Calu3 (cell line): ENCODE measurements around the gene CDK9. TPM values are rescaled to one million over a fixed set of nuclear protein-coding genes. Genes with fewer than 3 reads are reported as not detected.
A peak's percentile ranks its signal among the peaks of the same experiment; 100 is the strongest.

Source experiments
- BruUV-seq: library from RNA; stranded (reverse); fragments of 400-500 nt; replicated peaks from 2 replicates; lab custom pipeline; 2021; lab: Mats Ljungman, UMichigan
- CTCF ChIA-PET: fragments of 300-600 bp; sonication (Branson Sonifier 250); formaldehyde crosslinking; loops from one replicate; lab custom pipeline; 2022; ENCODE audit warnings: antibody characterized with exemption; lab: Charles Lee
- DNase-seq: peaks from one replicate; pipeline ENCODE4 v3.0.0; 2022
- H3K27ac Mint-ChIP-seq: one replicate; pipeline ENCODE4 v1.8.0; 2022; ENCODE audit warnings: mixed read lengths; ENCODE audit not compliant: unreplicated experiment
- H3K27me3 Mint-ChIP-seq: one replicate; pipeline ENCODE4 v1.8.0; 2022; ENCODE audit warnings: mixed read lengths; ENCODE audit not compliant: unreplicated experiment
- H3K36me3 Mint-ChIP-seq: one replicate; pipeline ENCODE4 v1.8.0; 2022; ENCODE audit warnings: mild to moderate bottlenecking, moderate library complexity, mixed read lengths; ENCODE audit not compliant: insufficient read depth, unreplicated experiment
- H3K4me1 Mint-ChIP-seq: one replicate; pipeline ENCODE4 v1.8.0; 2022; ENCODE audit warnings: mild to moderate bottlenecking, low read depth, mixed read lengths; ENCODE audit not compliant: unreplicated experiment
- H3K4me3 Mint-ChIP-seq: one replicate; pipeline ENCODE4 v1.8.0; 2022; ENCODE audit warnings: mild to moderate bottlenecking, low read depth, moderate library complexity, mixed read lengths; ENCODE audit not compliant: unreplicated experiment
- H3K9me3 Mint-ChIP-seq: one replicate; pipeline ENCODE4 v1.8.0; 2022; ENCODE audit warnings: low read depth, mixed read lengths; ENCODE audit not compliant: unreplicated experiment
- intact Hi-C: fragments of 100-400 bp; cut with micrococcal nuclease; formaldehyde crosslinking; loops from one replicate; pipeline ENCODE4 v1.10.0; 2022; ENCODE audit not compliant: unreplicated experiment
- total RNA-seq: library from RNA; stranded (reverse); gene quantifications from 2 replicates; pipeline ENCODE4 v1.2.3, GENCODE V29; 2022
- TF ChIP-seq, protein P1 (sequence below): fragments of 200-600 bp; IDR thresholded peaks from one replicate; pipeline ENCODE4 v1.8.0; 2022; ENCODE audit warnings: antibody characterized with exemption; ENCODE audit not compliant: unreplicated experiment

CDK9 gene
- total RNA-seq, 1 experiment from 2014 or later = 41.8 TPM

DNA sequence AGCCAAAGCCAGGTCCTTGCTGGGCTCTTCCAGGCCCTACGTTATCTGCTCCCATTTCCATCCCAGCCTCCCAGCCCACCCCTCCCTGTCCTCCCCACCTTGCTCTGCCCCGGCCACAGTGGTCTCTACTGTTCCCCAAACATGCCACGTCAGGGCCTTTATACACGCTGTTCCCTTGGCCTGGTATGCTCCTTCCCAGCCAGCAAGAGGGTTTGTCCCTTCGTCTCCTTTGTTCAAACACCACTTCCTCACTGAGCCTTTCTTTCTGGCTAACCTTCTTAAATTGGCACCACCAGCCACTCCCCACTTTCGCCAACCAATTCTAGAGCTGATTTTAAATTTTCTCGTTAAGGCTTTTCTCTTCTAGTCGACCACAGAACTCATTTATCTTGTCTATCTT, 17.1 kb upstream of the CDK9 start:
- Mint-ChIP-seq H3K4me3 (no peak overlapping the region), H3K4me1 (no peaks in the 10 kb centered on the region), H3K9me3 (no peaks in the 10 kb centered on the region), H3K27ac (no peak overlapping the region), H3K27me3 (peaks cover 58% of the 10 kb centered on the region), H3K36me3 (peaks cover 13% of the 10 kb centered on the region)
- BruUV-seq = no TSS peak
- DNase-seq = no peak
- CTCF ChIA-PET = no interaction called here
- intact Hi-C loops = no loop called here
- TF ChIP-seq, protein P1, sequence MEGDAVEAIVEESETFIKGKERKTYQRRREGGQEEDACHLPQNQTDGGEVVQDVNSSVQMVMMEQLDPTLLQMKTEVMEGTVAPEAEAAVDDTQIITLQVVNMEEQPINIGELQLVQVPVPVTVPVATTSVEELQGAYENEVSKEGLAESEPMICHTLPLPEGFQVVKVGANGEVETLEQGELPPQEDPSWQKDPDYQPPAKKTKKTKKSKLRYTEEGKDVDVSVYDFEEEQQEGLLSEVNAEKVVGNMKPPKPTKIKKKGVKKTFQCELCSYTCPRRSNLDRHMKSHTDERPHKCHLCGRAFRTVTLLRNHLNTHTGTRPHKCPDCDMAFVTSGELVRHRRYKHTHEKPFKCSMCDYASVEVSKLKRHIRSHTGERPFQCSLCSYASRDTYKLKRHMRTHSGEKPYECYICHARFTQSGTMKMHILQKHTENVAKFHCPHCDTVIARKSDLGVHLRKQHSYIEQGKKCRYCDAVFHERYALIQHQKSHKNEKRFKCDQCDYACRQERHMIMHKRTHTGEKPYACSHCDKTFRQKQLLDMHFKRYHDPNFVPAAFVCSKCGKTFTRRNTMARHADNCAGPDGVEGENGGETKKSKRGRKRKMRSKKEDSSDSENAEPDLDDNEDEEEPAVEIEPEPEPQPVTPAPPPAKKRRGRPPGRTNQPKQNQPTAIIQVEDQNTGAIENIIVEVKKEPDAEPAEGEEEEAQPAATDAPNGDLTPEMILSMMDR = no peak

DNA sequence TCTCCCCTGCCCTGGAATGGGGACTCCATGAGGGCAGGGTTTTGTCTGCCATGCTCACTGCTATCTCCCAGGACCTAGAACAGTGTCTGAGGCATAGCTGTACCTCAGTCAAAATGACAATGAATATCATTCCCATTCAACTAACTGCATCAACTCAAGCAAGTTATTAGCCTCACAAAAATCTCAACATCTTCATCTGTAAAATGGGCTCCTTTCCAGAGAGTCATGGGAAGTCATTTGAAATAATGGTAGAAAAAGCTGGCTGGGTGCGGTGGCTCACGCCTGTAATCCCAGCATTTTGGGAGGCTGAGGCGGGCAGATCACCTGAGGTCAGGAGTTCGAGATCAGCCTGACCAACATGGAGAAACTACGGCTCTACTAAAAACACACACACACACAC, 16.7 kb upstream of the CDK9 start:
- peaks cover 13% of the 10 kb centered on the region for H3K36me3 Mint-ChIP-seq
- no TSS peak for BruUV-seq
- intact Hi-C loops = no loop called here
- H3K4me1 Mint-ChIP-seq = no peaks in the 10 kb centered on the region
- H3K9me3 Mint-ChIP-seq = no peaks in the 10 kb centered on the region
- H3K27me3 Mint-ChIP-seq = peaks cover 58% of the 10 kb centered on the region
- no peak overlapping the region for H3K4me3 Mint-ChIP-seq
- TF ChIP-seq, protein P1 = no peak
- H3K27ac Mint-ChIP-seq = no peak overlapping the region
- CTCF ChIA-PET = no interaction called here
- DNase-seq = no peak

DNA sequence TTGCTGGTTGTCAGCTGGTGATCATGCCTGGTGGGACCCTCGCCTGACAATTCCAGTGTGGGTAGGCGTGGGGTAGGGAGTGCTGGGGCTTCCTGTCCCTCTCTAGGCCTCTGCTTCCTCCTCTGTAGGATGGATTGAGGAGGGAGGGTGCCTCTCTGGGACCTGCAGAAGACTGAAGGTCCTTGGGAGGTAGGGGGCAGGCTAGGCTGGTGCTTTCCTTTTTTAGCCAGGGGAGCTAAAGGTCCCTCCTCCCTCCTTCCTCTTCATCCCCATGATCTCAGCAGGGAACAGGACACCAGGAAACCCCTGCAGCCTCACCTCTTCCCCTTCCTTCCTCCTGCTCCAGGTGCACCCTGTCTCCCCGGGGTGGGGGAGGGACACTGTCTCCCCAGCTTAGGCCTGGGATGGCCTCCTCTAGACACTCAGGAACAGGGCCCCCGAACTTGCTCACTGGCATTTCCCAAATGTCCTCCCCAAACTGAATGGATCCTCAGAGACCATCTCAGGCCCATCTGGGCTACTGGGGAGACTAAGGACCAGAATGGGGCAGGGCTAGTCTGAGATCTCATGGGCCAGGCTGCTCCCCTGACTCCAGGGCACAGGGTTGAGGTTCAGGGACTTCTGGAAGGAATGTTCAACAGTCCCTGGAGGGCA, 15.8 kb upstream of the CDK9 start:
- Mint-ChIP-seq H3K4me1 (no peaks in the 10 kb centered on the region), H3K36me3 (peaks cover 13% of the 10 kb centered on the region), H3K9me3 (no peaks in the 10 kb centered on the region), H3K27ac (no peak overlapping the region), H3K27me3 (peaks cover 56% of the 10 kb centered on the region), H3K4me3 (peak overlapping the region; percentile 82)
- intact Hi-C loops = no loop called here
- BruUV-seq = no TSS peak
- TF ChIP-seq, protein P1 = no peak
- CTCF ChIA-PET = no interaction called here
- DNase-seq = no peak

DNA sequence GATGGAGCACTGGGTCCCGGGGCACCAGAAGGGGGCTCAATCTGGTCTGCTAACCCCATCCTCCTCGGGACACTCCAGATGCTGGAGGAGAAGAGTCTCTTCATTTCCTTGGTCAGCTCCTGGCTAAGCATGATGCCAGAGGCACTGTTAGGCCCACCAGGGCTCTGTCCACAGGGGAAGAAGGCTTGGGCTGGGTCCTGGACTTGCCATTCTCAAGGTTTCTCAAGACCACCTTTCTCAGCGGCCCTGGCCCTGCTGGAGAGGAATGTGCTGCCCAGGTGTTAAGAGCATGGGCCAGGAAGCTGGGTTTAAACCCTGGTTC, 15.3 kb upstream of the CDK9 start:
- Mint-ChIP-seq H3K27me3 (peaks cover 52% of the 10 kb centered on the region), H3K4me3 (peak overlapping the region; percentile 82), H3K27ac (no peak overlapping the region), H3K36me3 (peaks cover 13% of the 10 kb centered on the region), H3K4me1 (no peaks in the 10 kb centered on the region), H3K9me3 (no peaks in the 10 kb centered on the region)
- DNase-seq = no peak
- intact Hi-C loops = no loop called here
- TF ChIP-seq, protein P1 = no peak
- CTCF ChIA-PET = interaction anchor here (0.8 to 1.1 kb wide), 5 partner anchors 14 to 265 kb away, joined by 3 to 10 read pairs (median 3); partner anchors contain the start of gene TOR2A
- no TSS peak for BruUV-seq
